22Rv1 (cell line): Measurements from ENCODE around the gene FARS2.

ENCODE experiments used
- CTCF ChIP-seq: fragments of 450-650 bp; IDR thresholded peaks from 2 replicates; pipeline ENCODE4 v1.5.1; 2017; ENCODE audit warnings: mild to moderate bottlenecking
- ZFX ChIP-seq: fragments of 450-650 bp; IDR thresholded peaks from 2 replicates; pipeline ENCODE4 v1.6.1; 2017; ENCODE audit warnings: antibody characterized with exemption, borderline replicate concordance

- TF ChIP-seq CTCF (no peak), ZFX (no peak)
Measured at GRCh38 chr6:5292154-5292553, 30.8 kb downstream of the FARS2 start.
